PC-9 (cell line): ENCODE data around the gene GNAS. TPM values are rescaled to one million over a fixed set of nuclear protein-coding genes. Genes with fewer than 3 reads are reported as not detected.

Experiments
- BruUV-seq: library from RNA; stranded (reverse); fragments of 400-500 nt; replicated peaks from 2 replicates; lab custom pipeline; 2021; lab: Mats Ljungman, UMichigan
- CTCF ChIA-PET: fragments of 300-600 bp; sonication (Branson Sonifier 250); formaldehyde crosslinking; loops from one replicate; lab custom pipeline; 2022; ENCODE audit warnings: antibody characterized with exemption; lab: Charles Lee
- POLR2A ChIA-PET: fragments of 300-600 bp; sonication (Branson Sonifier 250); formaldehyde crosslinking; loops from one replicate; lab custom pipeline; 2022; ENCODE audit warnings: antibody characterized with exemption; ENCODE audit not compliant: unreplicated experiment; lab: Charles Lee
- DNase-seq, 2 experiments: peaks; one replicate each; pipeline versions ENCODE4 v3.0.0 to v3.0.0-alpha.2; 2015 to 2022; ENCODE audit warnings: mixed read lengths in 1 of 2
- H2AFZ ChIP-seq: fragments of 200-600 bp; sonication (generic); 2 replicates; pipeline ENCODE4 v1.8.1; 2017; ENCODE audit warnings: antibody characterized with exemption
- H3F3A ChIP-seq: fragments of 200-600 bp; sonication (generic); 2 replicates; pipeline ENCODE4 v1.8.1; 2017; ENCODE audit warnings: antibody characterized with exemption, mild to moderate bottlenecking, low read depth; ENCODE audit not compliant: insufficient read depth
- H3K27ac ChIP-seq: fragments of 200-600 bp; sonication (generic); 2 replicates; pipeline ENCODE4 v1.6.1; 2016; ENCODE audit warnings: mixed run types
- H3K27me3 ChIP-seq: fragments of 200-600 bp; sonication (generic); 2 replicates; pipeline ENCODE4 v1.6.1; 2016; ENCODE audit warnings: low read depth, mixed run types; ENCODE audit not compliant: insufficient read depth
- H3K36me3 ChIP-seq: fragments of 200-600 bp; sonication (generic); 2 replicates; pipeline ENCODE4 v1.6.1; 2016; ENCODE audit warnings: low read depth, mixed run types
- H3K4me1 ChIP-seq: fragments of 200-600 bp; sonication (generic); replicated peaks from 2 replicates; pipeline ENCODE4 v1.6.1; 2016; ENCODE audit warnings: mixed run types; ENCODE audit not compliant: insufficient read depth
- H3K4me2 ChIP-seq: fragments of 200-600 bp; sonication (generic); 2 replicates; pipeline ENCODE4 v1.6.1; 2017; ENCODE audit warnings: mixed run types
- H3K4me3 ChIP-seq: fragments of 200-600 bp; sonication (generic); 2 replicates; pipeline ENCODE4 v1.6.1; 2016; ENCODE audit warnings: mixed run types
- H3K79me2 ChIP-seq: fragments of 200-600 bp; sonication (generic); 2 replicates; pipeline ENCODE4 v1.6.1; 2017; ENCODE audit warnings: low read depth, mixed run types
- H3K9me2 ChIP-seq: fragments of 200-600 bp; sonication (generic); 2 replicates; pipeline ENCODE4 v1.8.1; 2017; ENCODE audit warnings: mild to moderate bottlenecking; ENCODE audit not compliant: insufficient read depth
- H3K9me3 ChIP-seq: fragments of 200-600 bp; sonication (generic); 2 replicates; pipeline ENCODE4 v1.8.1; 2016; ENCODE audit warnings: low read depth; ENCODE audit not compliant: insufficient read depth
- H4K20me1 ChIP-seq: fragments of 200-600 bp; sonication (generic); 2 replicates; pipeline ENCODE4 v1.8.1; 2017; ENCODE audit not compliant: insufficient read depth
- CTCF ChIP-seq: fragments of 200-600 bp; sonication (generic); conservative IDR thresholded peaks from 2 replicates; pipeline ENCODE4 v1.6.1; 2017; ENCODE audit warnings: mixed run types, antibody characterized with exemption, mild to moderate bottlenecking, moderate library complexity
- EZH2 ChIP-seq: fragments of 200-600 bp; sonication (generic); IDR thresholded peaks from 2 replicates; pipeline ENCODE4 v1.8.0; 2017; ENCODE audit warnings: antibody characterized with exemption, low read depth
- intact Hi-C: fragments of 100-400 bp; cut with micrococcal nuclease; formaldehyde crosslinking; loops from one replicate; pipeline ENCODE4 v1.10.0; 2022; ENCODE audit not compliant: unreplicated experiment
- total RNA-seq: library from RNA; stranded (reverse); gene quantifications from 2 replicates; pipeline ENCODE4 v1.2.3, GENCODE V29; 2021

Gene GNAS
- total RNA-seq, 1 experiment from 2014 or later, result 929 TPM

- no TSS peak for BruUV-seq
- H3K9me3 ChIP-seq, result no peaks in the 10 kb centered on the region; the same call in 1 of the 2 replicates
- H3K79me2 ChIP-seq, result no peaks in the 10 kb centered on the region
- no peaks in the 10 kb centered on the region for H3K9me2 ChIP-seq
- H3K4me2 ChIP-seq, result no peak overlapping the region
- H3K27me3 ChIP-seq, result no peaks in the 10 kb centered on the region
- TF ChIP-seq CTCF, result peak; percentile 29; the same call in 1 of the 2 replicates
- TF ChIP-seq EZH2, result no peak
- intact Hi-C loops, result no loop called here
- ChIA-PET POLR2A (no interaction called here), CTCF (no interaction called here)
- no peak for DNase-seq
- H3F3A ChIP-seq, result peaks cover 6% of the 10 kb centered on the region; the same call in 1 of the 2 replicates
- peaks cover 5% of the 10 kb centered on the region for H3K4me1 ChIP-seq
- no peaks in the 10 kb centered on the region for H4K20me1 ChIP-seq
- H3K36me3 ChIP-seq, result no peaks in the 10 kb centered on the region
- no peak overlapping the region for H2AFZ ChIP-seq
- H3K4me3 ChIP-seq, result no peak overlapping the region
- no peak overlapping the region for H3K27ac ChIP-seq
These were observed 98.1 kb downstream of the GNAS start for GRCh38 chr20:58950603-58951002.

- Histone ChIP-seq H3K36me3 (no peaks in the 10 kb centered on the region), H3K27ac (no peak overlapping the region), H3K4me2 (no peak overlapping the region), H3K9me3 (no peaks in the 10 kb centered on the region; the same call in 1 of the 2 replicates), H3K79me2 (no peaks in the 10 kb centered on the region), H4K20me1 (no peaks in the 10 kb centered on the region), H3K4me3 (no peak overlapping the region), H2AFZ (no peak overlapping the region), H3F3A (no peaks in the 10 kb centered on the region), H3K4me1 (no peaks in the 10 kb centered on the region), H3K9me2 (no peaks in the 10 kb centered on the region), H3K27me3 (no peaks in the 10 kb centered on the region)
- ChIA-PET CTCF (no interaction called here), POLR2A (no interaction called here)
- no TSS peak for BruUV-seq
- intact Hi-C loops, result no loop called here
- DNase-seq, result no peak
- TF ChIP-seq CTCF, result no peak
- no peak for TF ChIP-seq EZH2
These were observed 100.5 kb downstream of the GNAS start for GRCh38 chr20:58953050-58953449.

DNA sequence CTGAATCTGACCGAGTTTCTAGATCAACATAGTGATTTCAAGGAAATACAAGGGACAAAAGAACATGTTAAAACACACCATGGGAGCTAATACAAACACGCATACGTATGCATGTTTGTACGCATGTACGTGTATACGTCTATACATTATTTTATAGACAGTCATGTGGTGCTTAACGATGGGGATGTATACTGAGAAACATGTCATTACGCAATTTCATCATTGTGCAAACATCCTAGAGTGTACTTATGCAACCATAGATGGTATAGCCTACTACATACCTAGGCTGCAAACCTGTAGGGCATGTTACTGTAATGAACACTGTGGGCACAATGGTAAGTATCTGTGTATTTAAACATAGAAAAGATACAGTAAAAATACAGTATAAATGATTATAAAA, 103.6 kb downstream of the GNAS start:
- H3K27me3 ChIP-seq, result no peaks in the 10 kb centered on the region
- intact Hi-C loops, result no loop called here
- no peaks in the 10 kb centered on the region for H3F3A ChIP-seq
- no peaks in the 10 kb centered on the region for H3K4me1 ChIP-seq
- no peak for TF ChIP-seq EZH2
- BruUV-seq, result no TSS peak
- H3K4me3 ChIP-seq, result no peak overlapping the region
- peak in 1 of 2 experiments; percentile 64 for DNase-seq
- H3K4me2 ChIP-seq, result no peak overlapping the region
- no peak overlapping the region for H2AFZ ChIP-seq
- H3K9me3 ChIP-seq, result no peaks in the 10 kb centered on the region; the same call in 1 of the 2 replicates
- H3K9me2 ChIP-seq, result no peaks in the 10 kb centered on the region
- no peaks in the 10 kb centered on the region for H3K36me3 ChIP-seq
- H3K79me2 ChIP-seq, result no peaks in the 10 kb centered on the region
- CTCF ChIA-PET, result no interaction called here
- no peak overlapping the region for H3K27ac ChIP-seq
- no peaks in the 10 kb centered on the region for H4K20me1 ChIP-seq
- POLR2A ChIA-PET, result no interaction called here

GRCh38 chr20:58959652-58960051, 107.1 kb downstream of the GNAS start:
- ChIA-PET POLR2A (no interaction called here), CTCF (interaction anchor here (0.7 kb wide), 1 partner anchor 248 kb away, joined by 3 read pairs; no protein-coding TSS in a partner anchor)
- no peaks in the 10 kb centered on the region for H3K9me3 ChIP-seq
- no peaks in the 10 kb centered on the region for H3F3A ChIP-seq
- no peak overlapping the region for H3K4me2 ChIP-seq
- BruUV-seq, result no TSS peak
- no peaks in the 10 kb centered on the region for H3K4me1 ChIP-seq
- TF ChIP-seq CTCF, result no peak
- no peak for TF ChIP-seq EZH2
- no peak overlapping the region for H3K4me3 ChIP-seq
- no peaks in the 10 kb centered on the region for H3K36me3 ChIP-seq
- H3K79me2 ChIP-seq, result no peaks in the 10 kb centered on the region
- H3K9me2 ChIP-seq, result no peaks in the 10 kb centered on the region
- DNase-seq, result no peak
- intact Hi-C loops, result no loop called here
- H3K27me3 ChIP-seq, result no peaks in the 10 kb centered on the region
- H2AFZ ChIP-seq, result no peak overlapping the region
- H3K27ac ChIP-seq, result no peak overlapping the region
- H4K20me1 ChIP-seq, result no peaks in the 10 kb centered on the region
